Camera-type eye (tissue), 1 donor: ENCODE data around the gene PAGE2. TPM values are rescaled to one million over a fixed set of nuclear protein-coding genes. Genes with fewer than 3 reads are reported as not detected.

ENCODE experiments used
- total RNA-seq: library from RNA; depleted of rRNA; stranded (reverse); fragments of >200 nt; gene quantifications from one replicate; pipeline ENCODE4 v1.2.3, GENCODE V29; 2014

Gene PAGE2
- not detected for total RNA-seq

GRCh38 chrX:55088795-55089489, at the start of gene PAGE2:
Gene PAGE2 (plus strand): TSS chrX:55089018. CDS start chrX:55090021, 1,003 bp downstream.

GRCh38 chrX:55074851-55075467, 13.9 kb upstream of the PAGE2 start, which contains the start of gene PAGE2B:
Gene PAGE2B (plus strand): TSS chrX:55075030. CDS start chrX:55076042, 1,012 bp downstream.

Other genes with a start within 250 kb of the PAGE2 start
- gene TRO, start 168.2 kb upstream of the PAGE2 start, total RNA-seq = 79.3 TPM
- not detected for gene PFKFB1, start 94.8 kb upstream of the PAGE2 start, total RNA-seq
- 6.1 TPM for gene APEX2, start 88.7 kb upstream of the PAGE2 start, total RNA-seq
- gene ALAS2, start 58.0 kb upstream of the PAGE2 start, total RNA-seq = 43.5 TPM
- gene PAGE2B, start 14.0 kb upstream of the PAGE2 start, total RNA-seq = not detected
- not detected for gene PAGE5, start 131.3 kb downstream of the PAGE2 start, total RNA-seq
- not detected for gene PAGE3, start 175.9 kb downstream of the PAGE2 start, total RNA-seq